ENCODE data around the gene NOS1AP. TPM values are rescaled to one million over a fixed set of nuclear protein-coding genes. Genes with fewer than 3 reads are reported as not detected.

NOS1AP gene
- total and polyA plus RNA-seq, 9 of the 15 experiments (the other 6 are each of a cell fraction or from before 2014, with no cell fraction given) = 0.07 to 1.5 (median 0.22) TPM

GRCh38 chr1:162023181-162023546 lies 46.3 kb upstream of the NOS1AP start:
- no peak for FAIRE-seq
- WGBS (ENCODE audit: insufficient coverage, low coverage, missing lambda C conversion rate) = 19% methylated on average over 19 of the region's 20 CpGs
- POLR2A ChIA-PET = interaction anchor here (1.0 to 1.4 kb wide), 3 partner anchors 9 to 182 kb away, joined by 3 to 6 read pairs (median 3); no protein-coding TSS in a partner anchor

More at GRCh38 chr1:162023181-162023546, 46.3 kb upstream of the NOS1AP start:
- H3K4me1 ChIP-seq (replicated peaks in 1 of 2; ENCODE audit: control insufficient read depth in 2 of 2, insufficient read depth in 2 of 2, low read length in 2 of 2) = peaks cover 4 to 11% of the 10 kb centered on the region in 2 experiments; a peak in 4 of 5 replicates
- ATAC-seq (no peak), DNase-seq (ENCODE audit: extremely low read depth in 1 of 4, low spot score in 3 of 4) (no peak)
- no TSS peak for BruUV-seq (replicated peaks)
- H4K20me1 ChIP-seq (replicated peaks; ENCODE audit: control insufficient read depth, insufficient read depth, low read length) = no peaks in the 10 kb centered on the region; the same call in 1 of the 2 replicates
- peak overlapping the region; percentile 80; the same call in 1 of the 2 replicates for H2AFZ ChIP-seq (ENCODE audit: low read depth, low read length)
- in situ Hi-C loops (cut with MboI) = loop anchor here (25.0 kb wide), 1 partner anchor 561 kb away; no protein-coding TSS in a partner anchor
- peak; percentile 18 for TF ChIP-seq KDM5B (IDR thresholded peaks at IDR 0.05; ENCODE audit: insufficient replicate concordance, low read depth, low read length)
- TF ChIP-seq, protein P1, sequence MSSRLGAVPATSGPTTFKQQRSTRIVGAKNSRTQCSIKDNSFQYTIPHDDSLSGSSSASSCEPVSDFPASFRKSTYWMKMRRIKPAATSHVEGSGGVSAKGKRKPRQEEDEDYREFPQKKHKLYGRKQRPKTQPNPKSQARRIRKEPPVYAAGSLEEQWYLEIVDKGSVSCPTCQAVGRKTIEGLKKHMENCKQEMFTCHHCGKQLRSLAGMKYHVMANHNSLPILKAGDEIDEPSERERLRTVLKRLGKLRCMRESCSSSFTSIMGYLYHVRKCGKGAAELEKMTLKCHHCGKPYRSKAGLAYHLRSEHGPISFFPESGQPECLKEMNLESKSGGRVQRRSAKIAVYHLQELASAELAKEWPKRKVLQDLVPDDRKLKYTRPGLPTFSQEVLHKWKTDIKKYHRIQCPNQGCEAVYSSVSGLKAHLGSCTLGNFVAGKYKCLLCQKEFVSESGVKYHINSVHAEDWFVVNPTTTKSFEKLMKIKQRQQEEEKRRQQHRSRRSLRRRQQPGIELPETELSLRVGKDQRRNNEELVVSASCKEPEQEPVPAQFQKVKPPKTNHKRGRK (tag; IDR thresholded peaks at IDR 0.05) = no peak
- H3K36me3 ChIP-seq (ENCODE audit: control insufficient read depth, insufficient read depth, low read length) = no peaks in the 10 kb centered on the region
- peak overlapping the region in 1 of 2 experiments; percentile 78; a peak in 1 of 4 replicates for H3K9ac ChIP-seq (ENCODE audit: insufficient read depth in 1 of 2, low read depth in 2 of 2, low read length in 2 of 2)
- CTCF ChIA-PET (ENCODE audit: low intra/inter-chr PET ratio) = no interaction called here
- H3K9me1 ChIP-seq (ENCODE audit: control insufficient read depth, insufficient read depth, low read length) = no peaks in the 10 kb centered on the region
- H3K4me3 ChIP-seq = peak overlapping the region; percentile 40
- H3K79me2 ChIP-seq (ENCODE audit: control insufficient read depth, insufficient read depth, low read length) = no peaks in the 10 kb centered on the region
- peak overlapping the region; percentile 87; the same call in 1 of the 2 replicates for H3K4me2 ChIP-seq (ENCODE audit: insufficient read depth, low read length)
- no peak overlapping the region for H3K27ac ChIP-seq (ENCODE audit: extremely low read depth, low read depth, low read length)
- peaks cover 47 to 61% of the 10 kb centered on the region in 2 experiments; a peak in 4 of 5 replicates for H3K27me3 ChIP-seq (ENCODE audit: control insufficient read depth in 2 of 2, insufficient read depth in 2 of 2, low read length in 2 of 2)
- intact Hi-C loops (cut with micrococcal nuclease) = no loop called here
- H3K9me3 ChIP-seq (replicated peaks; ENCODE audit: control insufficient read depth, insufficient read depth, low read depth, low read length) = peaks cover 3% of the 10 kb centered on the region; the same call in 1 of the 2 replicates
